GM15510 (cell line): ENCODE data around the gene DARS2.

Experiments
- POLR2A ChIP-seq: IDR thresholded peaks from 3 replicates; pipeline ENCODE4 v1.6.1; 2011; ENCODE audit warnings: borderline replicate concordance; ENCODE audit not compliant: insufficient read length; ENCODE audit errors: extremely low read depth

Gene DARS2, protein sequence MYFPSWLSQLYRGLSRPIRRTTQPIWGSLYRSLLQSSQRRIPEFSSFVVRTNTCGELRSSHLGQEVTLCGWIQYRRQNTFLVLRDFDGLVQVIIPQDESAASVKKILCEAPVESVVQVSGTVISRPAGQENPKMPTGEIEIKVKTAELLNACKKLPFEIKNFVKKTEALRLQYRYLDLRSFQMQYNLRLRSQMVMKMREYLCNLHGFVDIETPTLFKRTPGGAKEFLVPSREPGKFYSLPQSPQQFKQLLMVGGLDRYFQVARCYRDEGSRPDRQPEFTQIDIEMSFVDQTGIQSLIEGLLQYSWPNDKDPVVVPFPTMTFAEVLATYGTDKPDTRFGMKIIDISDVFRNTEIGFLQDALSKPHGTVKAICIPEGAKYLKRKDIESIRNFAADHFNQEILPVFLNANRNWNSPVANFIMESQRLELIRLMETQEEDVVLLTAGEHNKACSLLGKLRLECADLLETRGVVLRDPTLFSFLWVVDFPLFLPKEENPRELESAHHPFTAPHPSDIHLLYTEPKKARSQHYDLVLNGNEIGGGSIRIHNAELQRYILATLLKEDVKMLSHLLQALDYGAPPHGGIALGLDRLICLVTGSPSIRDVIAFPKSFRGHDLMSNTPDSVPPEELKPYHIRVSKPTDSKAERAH

DNA sequence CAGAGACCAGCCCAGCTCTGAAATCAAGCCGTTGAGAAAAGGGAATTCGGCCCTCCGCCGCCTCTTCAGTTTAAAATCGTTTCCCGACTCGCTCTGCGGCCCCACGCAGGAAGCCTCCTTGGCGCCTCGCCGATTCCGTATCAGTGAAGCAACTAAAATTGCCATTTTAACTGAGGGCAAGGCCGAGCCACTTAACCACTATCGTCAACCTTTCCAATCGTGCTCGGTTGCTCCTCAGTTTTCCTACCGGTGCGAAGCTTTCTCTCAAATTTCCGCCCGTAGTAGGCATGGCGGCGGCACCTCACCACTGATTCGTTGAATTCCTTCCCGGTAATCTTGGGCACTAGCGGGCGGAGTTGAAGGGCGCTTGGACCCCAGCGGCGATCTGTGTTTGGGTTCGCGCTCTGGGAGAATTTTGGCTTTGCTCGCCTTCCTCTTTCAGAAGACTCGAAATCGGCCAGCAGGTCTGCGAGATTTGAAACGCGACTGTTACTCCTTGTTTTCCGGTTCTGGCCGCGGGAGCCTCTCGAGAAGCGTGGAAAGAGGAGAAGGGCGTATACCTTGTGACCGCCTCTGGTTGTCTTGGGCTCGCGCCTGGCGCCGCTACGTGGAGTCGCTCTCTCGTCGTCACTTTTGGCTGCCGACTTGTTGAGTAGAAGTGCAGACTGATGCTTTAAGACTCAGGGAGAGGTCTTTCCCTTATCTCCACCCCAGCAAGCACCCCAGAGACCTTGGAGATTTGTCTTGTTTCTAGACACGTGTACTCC is at the start of gene DARS2, which contains the start of gene CENPL:
Gene DARS2 (plus strand): TSS at position 359 of the 767 bp plus-strand sequence. CDS start 557 bp downstream, outside the sequence.
Gene CENPL (minus strand): TSS at position 569 of the 767 bp plus-strand sequence. CDS start 13,584 bp downstream, outside the sequence.
- peak; percentile 57 for TF ChIP-seq POLR2A

- no peak for TF ChIP-seq POLR2A
These were observed 48.8 kb upstream of the DARS2 start for GRCh38 chr1:173775578-173776226.

- TF ChIP-seq POLR2A, result no peak
These were observed 44.5 kb upstream of the DARS2 start for GRCh38 chr1:173779936-173780335.

DNA sequence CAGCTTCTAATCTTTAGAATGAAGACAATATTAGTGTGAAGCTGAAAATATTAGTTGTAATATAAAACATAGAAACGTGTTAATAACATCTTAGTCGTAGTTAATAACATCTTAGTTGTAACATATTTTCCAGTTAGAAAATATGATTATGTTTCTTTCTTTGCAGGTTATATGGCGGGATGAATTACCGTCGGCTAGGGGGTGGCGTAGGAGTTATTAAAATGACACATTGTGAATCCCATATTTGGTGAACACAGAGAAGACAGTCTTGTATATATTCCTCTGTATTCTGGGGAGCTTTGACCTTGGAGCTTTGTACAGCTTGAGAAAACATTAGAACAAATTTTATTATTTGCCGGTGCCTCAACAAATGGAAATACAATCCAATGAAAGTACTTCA is 39.5 kb upstream of the DARS2 start:
- TF ChIP-seq POLR2A, result no peak

GRCh38 chr1:173789841-173790240 is 34.6 kb upstream of the DARS2 start:
- TF ChIP-seq POLR2A, result no peak

DNA sequence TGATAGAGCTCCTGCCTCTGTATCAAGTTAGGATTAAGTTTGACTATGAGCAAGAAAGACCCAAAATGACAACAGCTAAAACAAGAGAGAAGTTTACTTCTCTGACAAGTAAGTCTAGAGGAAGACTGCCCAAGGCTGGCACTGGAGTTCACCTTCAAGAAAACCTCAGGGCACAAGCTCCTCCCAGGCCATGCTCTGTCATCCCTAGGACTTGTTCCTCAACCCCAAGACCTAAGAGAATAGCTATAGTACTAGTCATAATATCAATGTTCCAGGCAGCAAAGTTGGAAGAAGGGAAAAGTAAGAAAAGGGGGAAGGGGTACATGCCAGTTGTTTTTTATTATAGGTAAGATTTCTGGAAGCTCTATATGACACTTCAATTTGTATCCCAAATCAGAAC is 26.4 kb upstream of the DARS2 start:
- no peak for TF ChIP-seq POLR2A

- TF ChIP-seq POLR2A, result no peak
These were observed 21.5 kb upstream of the DARS2 start for GRCh38 chr1:173802961-173803360.

DNA sequence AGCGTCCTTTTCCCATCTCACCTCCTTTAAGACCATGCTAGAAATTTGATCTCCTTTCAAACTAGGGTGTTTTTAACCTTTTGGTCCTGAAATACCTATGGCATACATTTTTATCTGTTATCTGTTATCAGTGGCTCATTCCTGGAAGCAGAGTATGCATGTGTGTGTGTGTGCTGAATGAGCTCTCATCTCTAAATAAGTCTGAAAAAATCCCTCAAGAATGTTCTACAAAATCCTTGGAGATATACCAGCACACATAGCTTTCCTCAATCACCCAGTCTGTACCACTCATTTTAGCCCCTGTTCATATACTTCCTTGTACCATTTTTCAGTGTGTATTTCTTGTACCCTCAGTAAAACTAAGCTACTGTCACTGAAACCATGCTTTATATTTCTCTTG is 6.0 kb upstream of the DARS2 start:
- no peak for TF ChIP-seq POLR2A

- no peak for TF ChIP-seq POLR2A
These were observed 2.8 kb upstream of the DARS2 start for GRCh38 chr1:173821680-173822079.

DNA sequence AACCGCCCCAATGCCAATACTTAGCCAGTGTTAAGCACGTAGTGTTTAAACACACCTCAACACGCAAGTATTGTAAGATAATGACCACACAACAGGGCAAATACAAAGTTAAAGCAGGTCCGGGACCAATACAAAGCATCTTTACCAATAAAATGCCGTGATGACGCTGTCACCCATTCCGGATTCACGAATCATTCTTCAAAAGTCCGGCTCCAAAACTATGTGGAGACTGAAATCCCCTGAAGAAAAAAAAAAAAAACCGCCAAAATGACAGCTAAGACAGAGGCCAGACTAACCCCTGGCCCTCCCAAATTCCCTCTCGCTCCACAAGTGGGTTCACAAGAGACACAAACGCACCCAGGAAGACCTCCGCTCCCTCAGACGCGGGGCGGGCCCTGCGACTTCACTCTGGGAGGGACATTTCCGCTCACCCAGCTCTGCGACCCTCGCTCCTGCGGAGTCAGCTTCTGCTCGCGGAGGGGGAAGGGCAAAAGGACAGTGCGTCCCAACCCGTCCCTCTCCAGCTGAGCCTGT is 625 bp upstream of the DARS2 start:
- TF ChIP-seq POLR2A, result peak; percentile 58

- no peak for TF ChIP-seq POLR2A
These were observed 3.1 kb downstream of the DARS2 start for GRCh38 chr1:173827611-173828010.

- TF ChIP-seq POLR2A, result no peak
These were observed 8.3 kb downstream of the DARS2 start for GRCh38 chr1:173832748-173833147.

DNA sequence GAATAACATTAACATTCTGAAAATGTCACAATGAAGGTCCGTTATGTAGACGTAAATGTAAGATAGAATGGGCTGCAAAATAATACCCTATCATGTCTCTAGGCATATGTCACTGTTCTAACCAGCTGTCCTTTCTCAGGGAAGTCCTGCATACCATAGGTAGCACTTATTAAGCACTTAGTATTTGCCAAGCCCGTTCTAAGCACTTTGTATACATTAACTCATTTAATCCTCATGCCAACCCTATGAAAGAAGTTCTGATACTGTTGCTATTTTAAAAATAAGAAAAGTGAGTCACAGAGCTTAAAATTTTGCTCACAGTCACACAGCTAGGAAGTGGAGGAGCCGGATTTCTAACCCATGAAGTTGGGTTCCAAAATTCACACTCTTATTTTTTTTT is 27.6 kb downstream of the DARS2 start:
- no peak for TF ChIP-seq POLR2A

GRCh38 chr1:173853074-173853473 is 28.6 kb downstream of the DARS2 start:
- no peak for TF ChIP-seq POLR2A
